Right atrium auricular region (tissue), 2 donors: ENCODE data around the gene LIX1L. TPM values are rescaled to one million over a fixed set of nuclear protein-coding genes. Genes with fewer than 3 reads are reported as not detected.
A peak's percentile ranks its signal among the peaks of the same experiment; 100 is the strongest.

Source experiments
- DNase-seq: peaks from one replicate; pipeline ENCODE4 v3.0.0-alpha.2; 2019; ENCODE audit warnings: low spot score
- H3K27ac ChIP-seq, 2 donors: fragments of 200-600 bp; sonication (generic); 1 replicate in 1 of 2; 2 replicates in 1 of 2; pipeline ENCODE4 v1.5.1; 2016 to 2019
- H3K27me3 ChIP-seq, 2 donors: fragments of 200-600 bp; sonication (generic); one replicate each; pipeline versions ENCODE4 v1.5.1 to v1.6.0; 2017 to 2019
- H3K36me3 ChIP-seq: fragments of 200-600 bp; sonication (generic); one replicate; pipeline ENCODE4 v1.5.1; 2016
- H3K4me1 ChIP-seq, 2 donors: fragments of 200-600 bp; sonication (generic); one replicate each; pipeline versions ENCODE4 v1.5.1 to v1.6.0; 2017 to 2019
- H3K4me3 ChIP-seq, 2 donors: fragments of 200-600 bp; sonication (generic); 1 replicate in 1 of 2; 2 replicates in 1 of 2; pipeline ENCODE4 v1.5.1; 2017 to 2019; ENCODE audit warnings: mild to moderate bottlenecking in 1 of 2, moderate library complexity in 1 of 2
- H3K9me3 ChIP-seq, 2 donors: fragments of 200-600 bp; sonication (generic); one replicate each; pipeline ENCODE4 v1.5.1; 2019
- total RNA-seq, 2 donors: library from RNA; depleted of rRNA; stranded (reverse); fragments of >200 nt; gene quantifications; one replicate each; pipeline ENCODE4 v1.1.0, GENCODE V29; 2016
- TF ChIP-seq, protein P1 (sequence below), 2 donors: fragments of 200-600 bp; sonication (generic); IDR thresholded peaks; one replicate each; pipeline ENCODE4 v1.5.1; 2019; ENCODE audit warnings: antibody characterized with exemption in 2 of 2

Gene LIX1L
- total RNA-seq, 2 donors from 2014 or later: 26.6 to 36.6 TPM

DNA sequence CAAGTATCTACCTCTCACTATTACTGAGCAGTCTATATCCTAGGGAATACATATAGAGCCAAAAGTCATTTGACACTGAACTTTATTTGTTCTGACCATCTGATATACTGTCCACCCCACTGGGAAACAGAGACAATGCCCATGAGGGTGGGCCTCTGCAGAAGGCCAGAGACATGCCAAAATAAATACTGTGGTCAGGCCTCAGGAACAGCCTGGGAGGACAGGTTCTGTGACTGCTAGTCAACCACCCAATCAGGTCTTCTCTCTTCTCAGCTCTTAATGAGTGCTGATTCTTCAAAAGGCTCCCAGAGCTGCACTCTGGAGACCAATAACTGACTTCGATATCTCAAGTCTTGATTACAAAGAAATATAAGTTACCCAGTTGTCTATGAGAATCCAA is 66.7 kb downstream of the LIX1L start:
- Histone ChIP-seq H3K4me1 (peaks cover 0 to 32% of the 10 kb centered on the region in 2 donors), H3K27me3 (no peaks in the 10 kb centered on the region), H3K27ac (peak overlapping the region; percentile 82 to 87), H3K4me3 (no peak overlapping the region), H3K9me3 (no peaks in the 10 kb centered on the region), H3K36me3 (no peaks in the 10 kb centered on the region)
- TF ChIP-seq, protein P1, sequence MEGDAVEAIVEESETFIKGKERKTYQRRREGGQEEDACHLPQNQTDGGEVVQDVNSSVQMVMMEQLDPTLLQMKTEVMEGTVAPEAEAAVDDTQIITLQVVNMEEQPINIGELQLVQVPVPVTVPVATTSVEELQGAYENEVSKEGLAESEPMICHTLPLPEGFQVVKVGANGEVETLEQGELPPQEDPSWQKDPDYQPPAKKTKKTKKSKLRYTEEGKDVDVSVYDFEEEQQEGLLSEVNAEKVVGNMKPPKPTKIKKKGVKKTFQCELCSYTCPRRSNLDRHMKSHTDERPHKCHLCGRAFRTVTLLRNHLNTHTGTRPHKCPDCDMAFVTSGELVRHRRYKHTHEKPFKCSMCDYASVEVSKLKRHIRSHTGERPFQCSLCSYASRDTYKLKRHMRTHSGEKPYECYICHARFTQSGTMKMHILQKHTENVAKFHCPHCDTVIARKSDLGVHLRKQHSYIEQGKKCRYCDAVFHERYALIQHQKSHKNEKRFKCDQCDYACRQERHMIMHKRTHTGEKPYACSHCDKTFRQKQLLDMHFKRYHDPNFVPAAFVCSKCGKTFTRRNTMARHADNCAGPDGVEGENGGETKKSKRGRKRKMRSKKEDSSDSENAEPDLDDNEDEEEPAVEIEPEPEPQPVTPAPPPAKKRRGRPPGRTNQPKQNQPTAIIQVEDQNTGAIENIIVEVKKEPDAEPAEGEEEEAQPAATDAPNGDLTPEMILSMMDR (IDR thresholded peaks at IDR 0.05): no peak
- no peak for DNase-seq

DNA sequence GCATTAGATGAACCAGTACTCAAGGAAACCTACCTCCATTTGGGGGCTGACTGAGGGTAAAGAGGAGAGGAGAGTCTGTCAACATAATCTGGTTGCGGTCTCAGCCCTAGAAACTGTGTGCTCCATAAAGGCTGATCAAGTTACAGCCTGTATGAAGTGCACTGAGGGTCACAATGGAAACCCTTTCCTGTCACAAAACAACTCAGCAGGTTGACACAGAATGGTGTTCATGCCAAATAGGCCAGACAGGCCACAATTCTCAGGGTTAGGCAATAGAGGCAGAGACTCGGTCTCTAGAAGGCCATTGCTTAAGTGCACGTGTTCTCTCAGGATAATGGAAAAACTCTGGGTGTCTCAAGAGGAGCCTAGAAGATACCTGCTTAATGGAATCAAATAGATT is 68.1 kb downstream of the LIX1L start:
- DNase-seq: no peak
- TF ChIP-seq, protein P1 (IDR thresholded peaks at IDR 0.05): no peak
- no peak overlapping the region for H3K4me3 ChIP-seq
- no peak overlapping the region for H3K27ac ChIP-seq
- H3K36me3 ChIP-seq: no peaks in the 10 kb centered on the region
- peaks cover 0 to 41% of the 10 kb centered on the region in 2 donors for H3K4me1 ChIP-seq
- no peaks in the 10 kb centered on the region for H3K9me3 ChIP-seq
- H3K27me3 ChIP-seq: no peaks in the 10 kb centered on the region

DNA sequence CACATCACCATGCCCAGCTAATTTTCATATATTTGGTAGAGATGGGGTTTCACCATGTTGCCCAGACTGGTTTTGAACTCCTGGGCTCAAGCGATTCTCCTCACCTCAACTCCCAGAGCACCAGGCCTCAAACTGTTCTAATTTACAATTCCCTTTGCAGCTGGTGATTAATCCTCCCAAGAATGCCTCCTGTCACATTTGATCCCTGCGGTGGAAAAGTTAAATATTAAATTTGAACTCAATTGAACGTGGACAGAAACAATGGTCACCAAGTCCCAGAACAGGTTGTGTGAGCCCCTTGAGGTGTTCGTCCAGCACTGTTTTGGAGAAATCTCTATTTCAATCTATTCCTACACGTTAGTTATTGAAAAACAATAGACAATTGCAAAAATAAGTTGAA is 70.2 kb downstream of the LIX1L start:
- H3K4me1 ChIP-seq: peaks cover 0 to 34% of the 10 kb centered on the region in 2 donors
- H3K27me3 ChIP-seq: no peaks in the 10 kb centered on the region
- H3K36me3 ChIP-seq: no peaks in the 10 kb centered on the region
- no peak overlapping the region for H3K4me3 ChIP-seq
- DNase-seq: no peak
- H3K9me3 ChIP-seq: no peaks in the 10 kb centered on the region
- no peak overlapping the region for H3K27ac ChIP-seq
- TF ChIP-seq, protein P1 (IDR thresholded peaks at IDR 0.05): no peak

DNA sequence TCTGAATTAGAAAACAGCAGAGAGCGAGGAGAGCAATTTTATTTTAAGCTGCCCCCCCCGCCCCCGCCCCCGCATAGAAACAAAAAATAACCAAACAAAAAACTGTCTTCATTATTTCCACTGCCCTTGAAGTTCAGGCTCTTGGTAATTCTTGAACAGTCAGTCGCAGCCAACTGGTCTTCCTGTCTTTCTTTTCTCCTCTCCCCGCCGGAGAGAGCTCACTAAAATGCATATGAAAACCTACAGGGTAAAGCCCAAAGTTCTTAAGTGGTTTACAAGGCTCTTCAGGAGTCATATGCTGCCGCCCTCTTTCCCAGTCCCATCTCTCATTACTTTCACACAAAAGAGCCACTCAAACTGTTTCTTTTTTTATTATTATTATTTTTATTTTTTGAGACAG is 71.0 kb downstream of the LIX1L start:
- H3K27me3 ChIP-seq: no peaks in the 10 kb centered on the region
- H3K27ac ChIP-seq: peak overlapping the region in 1 of 2 donors; percentile 48
- DNase-seq: no peak
- TF ChIP-seq, protein P1 (IDR thresholded peaks at IDR 0.05): no peak
- H3K4me3 ChIP-seq: peak overlapping the region in 1 of 2 donors; percentile 65
- no peaks in the 10 kb centered on the region for H3K9me3 ChIP-seq
- H3K36me3 ChIP-seq: no peaks in the 10 kb centered on the region
- peaks cover 0 to 26% of the 10 kb centered on the region in 2 donors for H3K4me1 ChIP-seq

DNA sequence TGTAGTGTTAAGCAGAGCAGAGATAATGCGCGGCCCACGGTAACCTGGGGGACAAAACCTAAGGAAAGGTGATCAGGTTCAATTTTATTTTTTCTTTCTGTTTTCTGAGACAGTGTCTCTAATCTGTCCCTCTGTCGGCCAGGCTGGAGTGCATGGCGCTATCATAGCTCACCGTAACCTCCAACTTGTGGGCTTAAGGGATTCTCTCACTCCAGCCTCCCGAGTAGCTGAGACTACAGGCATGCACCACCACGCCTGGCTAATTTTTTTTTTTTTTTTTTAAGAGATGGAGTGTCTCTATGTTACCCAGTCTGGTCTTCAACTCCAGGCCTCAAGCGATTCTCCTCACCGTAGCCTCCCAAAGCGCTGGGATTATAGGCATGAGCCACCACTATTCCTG is 71.4 kb downstream of the LIX1L start:
- no peaks in the 10 kb centered on the region for H3K9me3 ChIP-seq
- peaks cover 0 to 22% of the 10 kb centered on the region in 2 donors for H3K4me1 ChIP-seq
- peak overlapping the region; percentile 41 to 65 for H3K4me3 ChIP-seq
- DNase-seq: no peak
- peak overlapping the region in 1 of 2 donors; percentile 48 for H3K27ac ChIP-seq
- H3K27me3 ChIP-seq: no peaks in the 10 kb centered on the region
- H3K36me3 ChIP-seq: no peaks in the 10 kb centered on the region
- TF ChIP-seq, protein P1 (IDR thresholded peaks at IDR 0.05): no peak

DNA sequence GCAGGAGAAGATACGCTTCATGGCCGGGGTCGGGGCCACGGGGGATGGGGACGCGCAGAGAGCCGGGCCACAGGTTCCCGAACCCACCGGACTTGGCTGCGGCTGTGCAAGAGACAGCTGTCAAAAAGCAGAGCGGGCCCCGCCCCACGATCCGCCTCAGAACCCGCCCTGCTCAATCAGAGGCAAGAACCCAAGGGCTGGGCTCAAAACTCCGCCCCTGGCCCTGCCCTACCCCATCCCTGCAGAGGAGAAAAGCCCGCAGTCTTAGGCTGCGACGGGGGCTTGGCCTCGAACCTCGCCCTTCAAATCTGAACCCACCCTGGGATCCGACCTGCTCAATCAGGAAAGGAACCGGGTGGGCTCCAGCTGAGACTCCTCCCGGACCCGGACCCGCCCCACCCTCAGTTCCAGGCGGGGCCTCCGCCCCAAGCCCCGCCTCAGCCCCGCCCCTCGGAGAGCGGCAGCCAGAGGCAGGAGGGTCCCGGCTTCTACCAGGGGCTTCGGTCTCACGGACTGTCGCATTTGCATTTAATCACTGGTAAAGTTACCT is 72.0 kb downstream of the LIX1L start, which contains the start of gene ANKRD35:
Gene ANKRD35 (minus strand): TSS at position 129 of the 550 bp plus-strand sequence. CDS start 108 bp downstream, at position 21.
- Histone ChIP-seq H3K27me3 (no peaks in the 10 kb centered on the region), H3K27ac (peak within 1 kb of the TSS in 1 of 2 donors; percentile 48), H3K9me3 (no peaks in the 10 kb centered on the region), H3K4me3 (peak within 1 kb of the TSS; percentile 41 to 65), H3K4me1 (peaks cover 0 to 16% of the 10 kb centered on the region in 2 donors), H3K36me3 (no peaks in the 10 kb centered on the region)
- TF ChIP-seq, protein P1 (IDR thresholded peaks at IDR 0.05): no peak
- peak; percentile 86 for DNase-seq
